ENCODE measurements around the gene TRIM28. TPM values are rescaled to one million over a fixed set of nuclear protein-coding genes. Genes with fewer than 3 reads are reported as not detected.

Gene TRIM28
- polyA plus RNA-seq, 1 experiment, result 476 TPM

DNA sequence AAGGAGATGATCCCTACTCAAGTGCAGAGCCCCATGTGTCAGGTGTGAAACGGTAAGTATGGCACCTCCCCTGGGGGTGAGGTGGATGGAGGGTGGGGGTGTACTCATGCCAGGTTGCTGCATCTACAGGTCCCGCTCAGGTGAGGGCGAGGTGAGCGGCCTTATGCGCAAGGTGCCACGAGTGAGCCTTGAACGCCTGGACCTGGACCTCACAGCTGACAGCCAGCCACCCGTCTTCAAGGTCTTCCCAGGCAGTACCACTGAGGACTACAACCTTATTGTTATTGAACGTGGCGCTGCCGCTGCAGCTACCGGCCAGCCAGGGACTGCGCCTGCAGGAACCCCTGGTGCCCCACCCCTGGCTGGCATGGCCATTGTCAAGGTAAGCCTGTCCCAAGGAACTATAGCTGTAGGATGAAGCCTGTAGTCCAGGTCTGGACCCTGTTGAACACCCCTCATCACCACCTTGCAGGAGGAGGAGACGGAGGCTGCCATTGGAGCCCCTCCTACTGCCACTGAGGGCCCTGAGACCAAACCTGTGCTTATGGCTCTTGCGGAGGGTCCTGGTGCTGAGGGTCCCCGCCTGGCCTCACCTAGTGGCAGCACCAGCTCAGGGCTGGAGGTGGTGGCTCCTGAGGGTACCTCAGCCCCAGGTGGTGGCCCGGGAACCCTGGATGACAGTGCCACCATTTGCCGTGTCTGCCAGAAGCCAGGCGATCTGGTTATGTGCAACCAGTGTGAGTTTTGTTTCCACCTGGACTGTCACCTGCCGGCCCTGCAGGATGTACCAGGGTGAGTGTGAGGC lies 5.2 kb downstream of the TRIM28 start:
- peaks cover 54% of the 10 kb centered on the region for H3K36me3 ChIP-seq (ENCODE audit: control insufficient read depth, insufficient read depth, low read length)
- no peak for DNase-seq (ENCODE audit: low read depth)
- no peak overlapping the region for H3K4me3 ChIP-seq (ENCODE audit: low read depth, low read length)
- ChIA-PET POLR2A (no interaction called here), CTCF (interaction anchor here (7.3 kb wide), 1 partner anchor 30 kb away, joined by 43 read pairs; the partner anchor contains the start of gene ZBTB45)
- TF ChIP-seq, protein P1, sequence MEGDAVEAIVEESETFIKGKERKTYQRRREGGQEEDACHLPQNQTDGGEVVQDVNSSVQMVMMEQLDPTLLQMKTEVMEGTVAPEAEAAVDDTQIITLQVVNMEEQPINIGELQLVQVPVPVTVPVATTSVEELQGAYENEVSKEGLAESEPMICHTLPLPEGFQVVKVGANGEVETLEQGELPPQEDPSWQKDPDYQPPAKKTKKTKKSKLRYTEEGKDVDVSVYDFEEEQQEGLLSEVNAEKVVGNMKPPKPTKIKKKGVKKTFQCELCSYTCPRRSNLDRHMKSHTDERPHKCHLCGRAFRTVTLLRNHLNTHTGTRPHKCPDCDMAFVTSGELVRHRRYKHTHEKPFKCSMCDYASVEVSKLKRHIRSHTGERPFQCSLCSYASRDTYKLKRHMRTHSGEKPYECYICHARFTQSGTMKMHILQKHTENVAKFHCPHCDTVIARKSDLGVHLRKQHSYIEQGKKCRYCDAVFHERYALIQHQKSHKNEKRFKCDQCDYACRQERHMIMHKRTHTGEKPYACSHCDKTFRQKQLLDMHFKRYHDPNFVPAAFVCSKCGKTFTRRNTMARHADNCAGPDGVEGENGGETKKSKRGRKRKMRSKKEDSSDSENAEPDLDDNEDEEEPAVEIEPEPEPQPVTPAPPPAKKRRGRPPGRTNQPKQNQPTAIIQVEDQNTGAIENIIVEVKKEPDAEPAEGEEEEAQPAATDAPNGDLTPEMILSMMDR (IDR thresholded peaks at IDR 0.05; ENCODE audit: insufficient read depth, low read depth, low read length), result no peak
- no peaks in the 10 kb centered on the region for H3K27me3 ChIP-seq (ENCODE audit: control insufficient read depth, insufficient read depth, low read length)

DNA sequence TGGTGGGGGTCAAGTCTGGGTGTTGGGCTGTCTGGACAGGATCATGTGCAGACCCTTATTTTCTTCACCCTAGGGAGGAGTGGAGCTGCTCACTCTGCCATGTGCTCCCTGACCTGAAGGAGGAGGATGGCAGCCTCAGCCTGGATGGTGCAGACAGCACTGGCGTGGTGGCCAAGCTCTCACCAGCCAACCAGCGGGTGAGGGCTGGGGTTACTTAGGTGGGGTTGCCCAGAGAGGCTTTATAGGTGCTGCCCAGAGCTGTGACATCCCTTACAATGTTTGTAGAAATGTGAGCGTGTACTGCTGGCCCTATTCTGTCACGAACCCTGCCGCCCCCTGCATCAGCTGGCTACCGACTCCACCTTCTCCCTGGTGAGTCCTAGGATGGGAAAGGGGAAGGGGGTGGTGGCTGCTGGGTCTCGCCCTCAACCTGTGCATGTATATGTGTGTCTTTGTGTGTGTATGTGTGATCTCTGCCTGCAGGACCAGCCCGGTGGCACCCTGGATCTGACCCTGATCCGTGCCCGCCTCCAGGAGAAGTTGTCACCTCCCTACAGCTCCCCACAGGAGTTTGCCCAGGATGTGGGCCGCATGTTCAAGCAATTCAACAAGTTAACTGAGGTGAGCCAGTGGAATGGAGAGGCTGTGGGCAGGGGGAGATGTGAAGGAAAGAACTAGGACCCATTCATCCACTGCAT lies 5.9 kb downstream of the TRIM28 start:
- peaks cover 54% of the 10 kb centered on the region for H3K36me3 ChIP-seq (ENCODE audit: control insufficient read depth, insufficient read depth, low read length)
- CTCF ChIA-PET, result interaction anchor here (7.3 kb wide), 1 partner anchor 31 kb away, joined by 43 read pairs; the partner anchor contains the start of gene ZBTB45
- POLR2A ChIA-PET, result no interaction called here
- no peak for DNase-seq (ENCODE audit: low read depth)
- TF ChIP-seq, protein P1 (IDR thresholded peaks at IDR 0.05; ENCODE audit: insufficient read depth, low read depth, low read length), result no peak
- H3K27me3 ChIP-seq (ENCODE audit: control insufficient read depth, insufficient read depth, low read length), result no peaks in the 10 kb centered on the region
- H3K4me3 ChIP-seq (ENCODE audit: low read depth, low read length), result no peak overlapping the region

DNA sequence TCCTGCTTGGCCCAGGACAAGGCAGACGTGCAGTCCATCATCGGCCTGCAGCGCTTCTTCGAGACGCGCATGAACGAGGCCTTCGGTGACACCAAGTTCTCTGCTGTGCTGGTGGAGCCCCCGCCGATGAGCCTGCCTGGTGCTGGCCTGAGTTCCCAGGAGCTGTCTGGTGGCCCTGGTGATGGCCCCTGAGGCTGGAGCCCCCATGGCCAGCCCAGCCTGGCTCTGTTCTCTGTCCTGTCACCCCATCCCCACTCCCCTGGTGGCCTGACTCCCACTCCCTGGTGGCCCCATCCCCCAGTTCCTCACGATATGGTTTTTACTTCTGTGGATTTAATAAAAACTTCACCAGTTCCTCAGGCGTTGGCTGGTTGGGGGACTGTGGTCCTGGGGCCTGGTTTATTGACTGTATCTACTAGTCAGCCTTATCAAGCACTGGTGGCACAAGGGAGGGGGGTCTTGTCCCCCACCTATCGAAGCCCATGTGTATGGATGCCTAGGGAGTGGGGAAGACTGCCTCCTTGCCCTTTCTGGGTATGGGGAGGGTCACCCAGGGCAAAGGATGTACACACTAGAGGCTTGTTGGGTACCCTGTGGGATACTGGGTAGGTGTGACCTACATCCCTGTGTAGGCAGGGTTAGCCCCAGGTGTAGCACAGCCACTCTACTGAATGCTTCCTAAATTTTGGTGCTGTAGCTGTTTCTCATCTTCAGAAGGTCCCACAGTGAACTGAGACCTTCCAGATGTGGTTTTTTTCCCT lies 6.7 kb downstream of the TRIM28 start:
- no peak overlapping the region for H3K4me3 ChIP-seq (ENCODE audit: low read depth, low read length)
- no peak for DNase-seq (ENCODE audit: low read depth)
- CTCF ChIA-PET, result interaction anchor here (7.3 kb wide), 1 partner anchor 32 kb away, joined by 43 read pairs; the partner anchor contains the start of gene ZBTB45
- no peaks in the 10 kb centered on the region for H3K27me3 ChIP-seq (ENCODE audit: control insufficient read depth, insufficient read depth, low read length)
- POLR2A ChIA-PET, result no interaction called here
- TF ChIP-seq, protein P1 (IDR thresholded peaks at IDR 0.05; ENCODE audit: insufficient read depth, low read depth, low read length), result no peak
- H3K36me3 ChIP-seq (ENCODE audit: control insufficient read depth, insufficient read depth, low read length), result peaks cover 57% of the 10 kb centered on the region

DNA sequence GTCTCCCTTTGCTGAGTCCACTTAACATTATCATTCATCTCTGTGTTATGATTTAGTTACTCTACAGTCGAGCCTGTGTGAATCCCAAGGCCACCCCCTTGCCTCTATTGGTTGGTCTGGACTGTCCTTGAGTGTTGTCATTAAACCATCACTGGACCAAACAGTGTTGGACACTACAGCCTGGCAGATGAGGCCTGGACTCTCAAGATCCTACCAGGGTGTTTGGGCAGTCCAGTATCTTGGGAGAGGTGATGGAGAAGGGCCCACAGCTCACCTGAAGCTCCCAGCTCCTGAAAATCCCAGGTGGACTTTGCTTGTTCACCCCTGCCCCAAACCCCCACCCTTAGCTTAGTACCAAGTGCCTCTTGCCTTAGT lies 7.2 kb downstream of the TRIM28 start:
- H3K36me3 ChIP-seq (ENCODE audit: control insufficient read depth, insufficient read depth, low read length), result peaks cover 59% of the 10 kb centered on the region
- TF ChIP-seq, protein P1 (IDR thresholded peaks at IDR 0.05; ENCODE audit: insufficient read depth, low read depth, low read length), result no peak
- DNase-seq (ENCODE audit: low read depth), result no peak
- POLR2A ChIA-PET, result no interaction called here
- CTCF ChIA-PET, result interaction anchor here (7.3 kb wide), 1 partner anchor 32 kb away, joined by 43 read pairs; the partner anchor contains the start of gene ZBTB45
- H3K27me3 ChIP-seq (ENCODE audit: control insufficient read depth, insufficient read depth, low read length), result no peaks in the 10 kb centered on the region
- H3K4me3 ChIP-seq (ENCODE audit: low read depth, low read length), result no peak overlapping the region

Data from BJ (cell line).